Left cardiac atrium (tissue), 4 donors: Measurements from ENCODE around the gene SMURF2. TPM values are rescaled to one million over a fixed set of nuclear protein-coding genes. Genes with fewer than 3 reads are reported as not detected.

Source experiments
- ATAC-seq, 2 donors: fragments of 200-7000 bp; cut with Tn5 transposase; one replicate each; pipeline ENCODE4 v1.9.1; 2020; ENCODE audit warnings: mild to moderate bottlenecking in 2 of 2, moderate library complexity in 2 of 2
- DNase-seq: peaks from one replicate; pipeline ENCODE4 v3.0.0-alpha.2; 2020
- intact Hi-C, 2 donors: fragments of 100-400 bp; cut with DNase I; formaldehyde crosslinking; loops; one replicate each; pipeline versions ENCODE4 v1.14.1 to v1.15.1; 2022 to 2023
- total RNA-seq, 2 donors: library from RNA; stranded (reverse); fragmentation: NEBNext Ultra II Directional; extraction: Animal tissue kit (Norgen Biotek cat#: 25700); gene quantifications; one replicate each; pipeline ENCODE4 v1.2.1, GENCODE V29; 2021
- donor health status: DM: no; HTN: yes; CAD: no.
- donor health status: DM: no; HTN: yes; CAD: no; lungs with severe emphysema.
- donor health status: DM: yes; HTN: yes; CAD: no.
- donor health status: Dilated cardiomyopathy.

Gene SMURF2
- total RNA-seq, 2 donors from 2014 or later: 14.3 to 17.9 TPM

DNA sequence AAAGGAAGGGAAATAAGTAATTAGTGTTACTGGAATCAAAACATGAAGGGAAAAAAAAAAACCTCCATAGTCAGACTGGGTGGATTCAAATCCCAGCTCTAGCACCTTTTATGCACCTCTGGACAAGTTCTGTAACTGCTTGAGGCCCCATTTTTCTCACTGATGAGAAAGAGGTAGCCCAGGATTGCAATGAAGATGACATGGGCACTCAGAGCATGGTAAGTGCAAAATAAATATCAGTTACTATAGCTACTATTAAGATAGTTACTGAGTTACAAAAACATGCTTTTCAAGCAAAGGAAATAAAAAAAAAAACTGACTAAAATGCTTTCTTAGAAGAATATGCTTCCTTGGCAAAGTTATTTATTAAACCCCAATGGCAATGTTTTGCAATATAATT is 96.5 kb downstream of the SMURF2 start:
- ATAC-seq (peak in 1 of 2 donors; percentile 57), DNase-seq (no peak)
- intact Hi-C loops: no loop called here

DNA sequence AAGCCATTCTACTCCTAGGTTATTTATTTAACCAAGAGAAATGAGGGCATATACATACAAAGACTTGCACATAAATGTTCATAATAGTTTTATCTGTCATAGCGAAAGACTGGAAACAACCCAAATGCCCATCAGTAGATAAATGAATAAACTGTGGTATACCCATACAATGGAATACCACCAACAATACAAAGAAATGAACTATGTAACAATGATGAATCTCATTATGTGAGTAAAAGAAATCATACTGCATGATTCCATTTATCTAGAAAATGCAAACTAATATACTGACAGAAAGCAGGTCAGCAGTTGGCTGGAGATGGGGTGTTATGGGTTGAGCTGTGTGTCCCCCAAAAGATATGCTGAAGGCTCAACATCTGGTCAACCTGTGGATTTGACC is 98.0 kb downstream of the SMURF2 start:
- ATAC-seq (no peak), DNase-seq (no peak)
- intact Hi-C loops: no loop called here

DNA sequence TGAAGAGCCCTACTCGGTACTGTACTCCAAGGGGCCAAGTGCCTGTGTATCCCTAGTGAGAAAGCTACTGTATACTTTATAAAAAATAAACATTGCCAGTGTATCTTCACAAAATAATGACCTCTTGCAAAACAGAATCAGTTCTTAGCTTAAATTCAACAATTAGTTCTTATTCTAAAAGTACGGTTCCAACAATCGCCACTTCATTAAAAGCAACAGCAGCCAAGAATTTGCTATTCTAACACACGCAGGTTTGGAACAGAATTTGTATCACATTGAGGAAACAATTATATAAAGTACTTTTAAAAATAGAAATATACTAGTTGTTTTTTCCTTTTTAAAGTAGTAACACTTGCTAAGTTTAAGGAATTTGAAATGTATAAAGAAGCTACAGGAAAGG is 106.8 kb downstream of the SMURF2 start:
- ATAC-seq: no peak
- DNase-seq: no peak
- intact Hi-C loops: no loop called here

DNA sequence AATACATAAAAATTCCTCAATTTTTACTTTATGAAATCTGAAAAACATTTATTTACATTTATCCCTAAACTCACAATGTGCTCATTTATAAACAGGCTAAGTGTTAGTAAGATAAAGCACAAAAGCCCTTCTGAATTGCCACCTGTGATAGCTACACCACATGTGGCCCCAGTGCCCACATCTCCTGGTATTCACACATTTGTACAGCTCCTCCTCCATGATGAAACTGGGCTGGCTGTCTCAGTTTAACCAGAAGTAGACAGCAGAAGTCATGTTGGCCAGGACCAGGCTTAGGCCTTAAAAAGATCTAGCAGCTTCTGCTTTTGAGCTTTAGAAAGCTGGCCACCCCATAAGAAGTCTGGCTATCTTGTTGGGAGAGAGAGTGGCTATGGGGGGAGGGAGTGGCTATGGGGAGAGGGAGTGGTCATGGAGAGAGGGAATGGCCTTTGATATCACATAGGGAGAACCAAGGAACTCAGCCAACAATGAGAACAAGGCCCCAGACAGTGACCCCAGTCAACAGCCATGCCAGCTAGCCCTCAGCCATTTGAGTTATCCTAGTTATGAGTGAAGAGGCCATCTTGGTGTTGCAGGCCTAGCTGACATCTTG is 108.0 kb downstream of the SMURF2 start:
- DNase-seq (no peak), ATAC-seq (no peak)
- intact Hi-C loops: no loop called here

DNA sequence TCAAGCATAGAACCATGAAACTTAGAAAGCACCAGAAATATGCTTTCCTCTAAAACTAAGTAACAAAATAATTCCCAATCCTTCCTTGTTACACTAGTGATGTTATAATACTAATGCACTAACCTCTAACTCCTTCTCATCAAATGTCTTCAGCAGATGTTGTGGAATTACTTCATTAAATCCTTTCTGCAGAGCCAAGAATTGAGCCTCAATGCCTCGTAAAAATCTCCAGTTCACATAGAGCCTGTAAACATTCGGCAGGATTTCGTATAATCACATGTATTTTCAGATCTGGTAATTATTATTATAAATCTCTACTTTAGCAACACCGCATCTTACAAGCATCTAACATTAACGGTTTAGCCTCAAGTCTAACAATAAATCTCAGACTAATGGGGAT is 110.6 kb downstream of the SMURF2 start:
- DNase-seq (no peak), ATAC-seq (no peak)
- intact Hi-C loops: no loop called here

DNA sequence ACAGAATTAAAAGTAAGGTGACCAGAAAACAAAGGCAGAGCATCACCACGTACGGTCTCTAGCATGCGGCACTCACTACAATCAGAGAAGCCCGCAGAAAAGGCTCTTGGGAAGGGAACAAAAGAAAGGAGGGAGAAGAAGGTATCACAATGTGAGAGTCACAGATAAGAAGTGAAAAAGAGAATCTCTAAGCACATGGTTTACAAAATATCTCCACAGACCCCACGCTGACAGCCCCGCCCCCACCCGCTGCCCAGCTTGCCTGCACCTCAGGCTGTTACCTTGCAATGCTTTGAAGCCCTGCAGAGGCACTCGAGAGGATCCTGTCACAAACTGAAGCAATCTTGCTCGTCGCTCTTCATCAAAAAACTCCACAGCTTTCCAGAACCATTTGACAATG is 114.8 kb downstream of the SMURF2 start:
- intact Hi-C loops: loop anchor here in 1 of 2 donors (10.0 kb wide), 1 partner anchor 97 kb away; no protein-coding TSS in a partner anchor
- ATAC-seq (no peak), DNase-seq (no peak)

DNA sequence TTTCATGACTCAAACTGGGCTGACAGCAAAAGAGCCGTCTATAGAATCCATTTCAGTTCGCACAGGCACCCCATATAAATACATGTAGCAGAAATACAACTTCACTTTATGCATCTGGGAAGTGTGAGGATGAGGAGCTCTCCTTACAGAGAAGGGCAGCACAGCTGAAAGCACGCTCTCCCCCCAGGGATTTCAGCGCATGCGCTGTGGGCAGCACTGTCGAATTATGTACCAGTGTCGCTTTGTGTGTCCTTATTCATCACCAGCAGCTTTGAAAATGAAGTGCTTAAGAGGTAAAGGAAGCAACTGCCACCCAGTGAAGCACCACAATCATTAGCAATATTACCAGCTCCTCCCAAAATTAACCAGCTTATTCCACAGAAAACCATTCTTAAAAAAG is 115.4 kb downstream of the SMURF2 start:
- ATAC-seq (no peak), DNase-seq (no peak)
- intact Hi-C loops: loop anchor here in 1 of 2 donors (10.0 kb wide), 1 partner anchor 98 kb away; no protein-coding TSS in a partner anchor

DNA sequence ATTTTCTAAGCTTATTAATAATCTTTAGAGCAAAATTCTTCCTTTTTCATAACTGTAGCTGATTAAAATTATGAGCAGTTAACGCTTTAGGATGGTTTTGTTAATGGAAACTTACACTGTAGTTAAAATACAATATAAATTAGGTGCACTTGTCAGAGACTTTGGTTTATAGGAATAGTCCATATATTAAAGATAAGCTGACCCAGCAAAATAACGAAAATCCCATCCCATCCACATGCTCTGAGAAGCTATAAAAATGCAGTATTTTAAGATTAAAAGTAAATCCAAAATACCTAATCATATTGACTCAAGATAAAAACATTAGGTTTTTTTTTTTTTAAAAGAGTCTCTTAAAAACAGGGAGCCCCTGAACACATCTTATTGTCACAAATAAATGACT is 117.4 kb downstream of the SMURF2 start:
- ATAC-seq: no peak
- no peak for DNase-seq
- intact Hi-C loops: loop anchor here in 1 of 2 donors (10.0 kb wide), 1 partner anchor 100 kb away; no protein-coding TSS in a partner anchor

DNA sequence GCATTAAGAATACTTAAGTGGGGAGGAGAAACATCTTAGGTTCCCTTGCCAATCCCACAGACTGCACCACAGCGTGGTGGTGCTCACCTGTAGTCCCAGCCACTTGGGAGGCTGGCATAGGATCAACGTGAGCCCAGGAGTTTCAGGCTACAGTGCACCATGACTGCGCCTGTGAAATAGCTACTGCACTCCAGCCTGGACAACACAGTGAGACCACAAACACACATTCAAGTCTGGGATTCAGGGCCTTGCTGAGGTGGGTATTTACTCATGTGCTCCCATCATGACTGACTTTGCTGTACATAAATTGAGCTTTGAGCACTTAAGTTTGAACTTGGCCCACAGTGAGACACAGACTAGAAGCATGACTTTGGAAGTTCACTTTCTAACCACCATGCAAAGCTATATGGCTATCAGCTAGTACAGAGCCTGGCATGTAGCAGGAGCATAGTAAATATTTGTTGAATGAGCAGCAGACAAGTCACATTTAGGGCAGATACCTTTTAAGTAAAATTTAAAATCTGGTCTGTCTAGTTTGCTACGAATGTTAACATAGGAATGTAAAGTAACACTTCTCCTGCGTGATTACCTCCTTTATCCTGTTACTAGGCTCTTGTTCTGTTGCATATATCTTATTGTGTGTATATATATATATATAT is 121.9 kb downstream of the SMURF2 start:
- intact Hi-C loops: loop anchor here in 1 of 2 donors (10.0 kb wide), 1 partner anchor 105 kb away; no protein-coding TSS in a partner anchor
- no peak for DNase-seq
- ATAC-seq: no peak

DNA sequence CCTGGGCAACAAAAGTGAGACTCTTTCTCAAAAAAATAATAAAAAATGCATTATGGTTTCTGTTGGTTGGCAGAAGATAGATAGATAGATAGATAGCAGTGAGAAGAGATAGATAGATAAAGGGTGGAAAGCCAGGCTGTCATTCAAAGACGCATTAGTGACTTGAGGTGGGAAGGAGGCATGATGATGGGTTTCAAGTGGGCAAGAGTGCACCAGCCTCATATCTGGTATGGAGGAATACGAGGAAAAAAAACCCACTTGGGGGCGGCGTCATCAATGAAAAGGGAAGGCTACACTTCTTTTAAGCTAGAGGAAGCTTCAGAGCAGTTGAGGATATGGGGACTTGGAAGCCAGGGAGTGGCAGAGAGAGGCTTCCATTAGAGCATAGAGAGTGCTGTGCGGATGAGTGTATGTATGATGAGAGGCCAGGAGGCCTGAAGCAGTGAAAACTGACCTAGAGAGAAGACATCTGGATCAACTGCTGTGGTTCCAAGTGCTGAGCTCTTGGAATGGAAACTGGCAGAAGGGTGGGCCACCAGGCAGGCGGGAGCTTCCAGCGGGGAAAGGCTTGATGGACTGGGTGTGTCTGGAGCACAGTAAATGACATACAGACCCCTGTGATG is 123.5 kb downstream of the SMURF2 start:
- DNase-seq (no peak), ATAC-seq (peak; percentile 44 to 47)
- intact Hi-C loops: no loop called here

DNA sequence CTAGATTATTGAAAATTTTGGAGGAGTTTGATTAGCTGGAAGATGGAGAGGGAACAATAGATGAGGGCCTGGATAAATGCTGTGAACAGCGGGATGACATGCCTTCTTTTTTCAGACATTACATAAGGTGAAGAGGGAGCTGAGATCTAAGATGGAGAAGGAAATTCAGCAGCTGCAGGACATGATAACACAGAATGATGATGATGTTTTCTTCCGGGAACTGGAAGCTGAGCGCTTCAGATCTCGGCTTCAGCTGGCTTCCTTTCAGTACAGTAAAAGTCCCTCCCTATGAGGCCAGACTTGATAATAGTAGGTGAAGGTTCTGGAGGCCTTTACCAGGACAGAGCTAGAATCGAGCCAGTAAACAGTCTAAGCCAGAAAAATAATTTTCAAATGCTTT is 124.6 kb downstream of the SMURF2 start:
- intact Hi-C loops: no loop called here
- DNase-seq: no peak
- peak in 1 of 2 donors; percentile 16 for ATAC-seq

DNA sequence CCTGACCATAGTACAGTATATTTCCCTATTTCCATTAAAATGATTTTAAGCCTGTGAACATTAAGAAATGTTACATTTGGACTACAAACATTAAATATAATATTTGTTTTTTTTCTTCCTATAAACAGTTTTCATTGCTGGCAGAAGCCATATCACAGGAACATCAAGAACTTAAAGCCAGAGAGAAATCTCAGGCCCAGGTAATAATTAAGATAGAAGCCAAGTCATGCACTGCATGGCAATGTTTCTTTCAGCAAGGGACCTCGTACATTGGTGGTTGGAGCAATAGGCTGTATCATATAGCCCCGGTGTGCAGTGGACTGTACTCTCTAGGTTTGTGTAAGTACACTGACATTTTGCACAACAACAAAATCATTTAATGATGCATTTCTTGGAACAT is 125.2 kb downstream of the SMURF2 start:
- intact Hi-C loops: no loop called here
- DNase-seq (no peak), ATAC-seq (no peak)

DNA sequence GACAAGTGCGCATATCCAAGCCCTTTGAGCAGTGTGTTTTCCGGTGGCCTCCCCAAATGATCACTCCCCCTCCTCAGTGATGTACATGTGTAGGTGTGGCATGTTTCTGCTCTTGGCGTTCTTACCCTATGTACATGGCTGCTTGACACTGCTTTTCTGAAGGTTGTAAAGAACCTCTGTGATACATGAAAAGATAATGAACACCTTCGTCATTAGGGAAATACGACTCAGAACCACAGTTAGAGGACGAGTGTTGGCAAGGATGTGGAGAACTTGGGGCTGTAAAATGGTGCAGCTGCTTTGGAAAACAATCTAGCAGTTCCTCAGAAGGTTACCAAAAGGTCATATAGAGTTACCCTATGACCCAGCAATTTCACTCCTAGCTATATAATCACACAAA is 126.8 kb downstream of the SMURF2 start:
- ATAC-seq: no peak
- DNase-seq: no peak
- intact Hi-C loops: no loop called here

DNA sequence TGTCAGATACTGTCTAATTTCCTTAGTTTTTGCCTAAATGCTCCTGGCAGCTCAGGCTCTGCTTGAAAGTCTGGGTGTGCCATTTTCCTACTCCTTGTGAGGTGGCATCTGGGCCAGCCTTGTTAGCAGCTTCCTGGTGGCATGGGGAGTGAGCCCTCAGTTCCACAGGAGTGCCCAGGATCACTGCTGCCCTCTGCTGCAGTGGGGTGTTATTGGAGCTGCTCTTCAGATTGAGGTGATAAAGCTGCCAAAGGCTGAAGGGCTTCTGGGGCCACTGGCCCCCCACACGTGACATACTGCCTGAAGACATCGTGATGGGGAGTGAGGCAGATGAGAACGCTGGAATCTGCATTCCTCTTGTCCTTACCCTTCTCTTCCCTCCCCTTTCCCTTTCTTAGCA is 127.9 kb downstream of the SMURF2 start:
- ATAC-seq (no peak), DNase-seq (no peak)
- intact Hi-C loops: no loop called here

DNA sequence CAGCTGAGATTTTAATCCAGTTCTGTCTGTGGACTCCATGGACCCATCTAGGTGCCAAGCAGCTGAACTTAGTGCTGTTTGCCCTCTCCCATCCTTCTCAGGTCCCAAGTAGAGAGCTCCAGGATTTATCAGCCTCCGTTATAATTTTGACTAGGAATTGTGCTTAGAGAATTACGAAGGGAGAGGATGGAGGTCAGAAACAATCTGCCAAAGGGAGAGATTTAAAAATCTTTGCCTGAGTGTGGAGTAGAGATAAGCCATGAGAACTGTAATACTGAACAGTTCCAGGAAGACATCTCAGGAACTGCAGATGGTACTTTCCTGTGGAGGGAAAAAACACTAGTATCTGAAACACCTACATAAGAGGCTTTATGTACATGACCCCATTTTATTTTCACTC is 128.3 kb downstream of the SMURF2 start:
- ATAC-seq: no peak
- DNase-seq: no peak
- intact Hi-C loops: no loop called here

DNA sequence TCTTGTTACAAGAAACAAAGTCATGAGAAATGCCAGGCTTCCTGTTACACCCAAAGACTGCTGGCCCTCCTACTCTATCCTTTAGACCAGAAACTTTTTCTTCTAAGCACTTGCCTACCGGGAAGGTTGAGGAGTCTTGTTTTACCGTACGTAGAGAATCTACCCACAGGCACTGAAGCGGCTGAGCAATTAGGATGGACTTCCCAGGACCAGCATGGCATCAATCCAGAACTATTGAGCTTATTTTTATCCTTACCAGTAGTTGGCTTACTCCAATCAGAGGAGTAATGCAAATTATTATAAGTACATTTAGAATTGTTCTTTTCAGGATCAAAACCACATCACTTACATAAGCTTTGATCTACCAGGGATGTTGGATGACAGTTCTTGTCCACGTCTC is 129.7 kb downstream of the SMURF2 start:
- DNase-seq (no peak), ATAC-seq (no peak)
- intact Hi-C loops: no loop called here

DNA sequence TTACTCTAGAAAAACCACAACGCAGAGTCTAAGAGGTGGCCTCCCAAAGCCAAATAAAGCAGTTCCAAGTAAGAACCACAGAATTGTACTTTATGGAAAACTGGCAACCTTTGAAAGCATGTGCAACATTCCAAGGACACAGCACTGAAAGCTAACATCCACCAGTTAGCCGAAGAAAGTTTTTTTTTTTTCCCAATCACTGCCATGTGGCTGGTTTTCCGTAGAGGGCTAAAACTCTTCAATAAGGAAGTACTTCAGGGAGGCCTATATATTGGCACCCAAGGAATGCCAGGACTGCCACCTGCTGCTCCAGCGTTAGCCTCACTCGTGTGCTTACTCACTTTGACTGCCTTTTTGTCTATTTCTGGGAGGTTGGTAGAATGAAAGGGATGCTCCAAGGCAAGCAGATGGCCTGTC is 130.1 kb downstream of the SMURF2 start:
- no peak for ATAC-seq
- DNase-seq: no peak
- intact Hi-C loops: no loop called here

DNA sequence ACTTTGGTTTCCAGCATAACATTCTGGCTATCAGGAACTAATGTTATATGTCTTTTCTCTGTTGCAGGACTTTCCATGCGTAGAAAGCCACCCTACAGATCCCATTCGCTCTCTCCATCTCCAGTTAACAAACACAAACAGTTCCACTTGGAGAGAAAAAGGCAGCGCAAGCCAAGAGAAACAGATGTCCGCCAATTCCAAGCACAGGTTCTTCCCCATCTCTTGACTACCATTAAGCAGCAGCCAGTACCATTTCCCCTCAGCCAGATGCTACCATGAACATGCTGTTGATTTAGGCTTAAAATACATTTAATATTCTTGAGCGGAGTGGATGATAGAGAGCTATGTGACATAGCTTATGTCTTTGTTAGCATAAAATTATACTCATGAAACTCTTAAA is 132.9 kb downstream of the SMURF2 start:
- intact Hi-C loops: loop anchor here in 1 of 2 donors (10.0 kb wide), 1 partner anchor 734 kb away; no protein-coding TSS in a partner anchor

DNA sequence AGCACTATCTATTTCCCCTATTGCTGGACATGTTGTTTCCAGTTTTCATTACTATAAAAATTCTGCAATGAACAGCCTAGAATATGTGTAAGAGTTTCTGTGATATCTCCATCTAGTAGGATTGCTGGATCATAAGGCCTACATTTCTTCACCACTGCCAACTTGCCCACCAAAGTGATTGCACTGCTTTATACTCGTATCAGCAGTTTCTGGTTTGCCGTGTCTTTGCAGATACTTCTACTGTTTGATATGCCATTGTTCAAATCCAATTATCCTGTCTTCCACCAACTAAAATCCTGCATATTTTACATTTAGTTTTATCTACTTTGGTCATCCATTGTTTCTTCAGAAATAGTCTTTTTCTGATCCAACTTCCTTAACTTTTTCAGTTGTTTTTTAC is 134.2 kb downstream of the SMURF2 start:
- no peak for ATAC-seq
- intact Hi-C loops: loop anchor here in 1 of 2 donors (10.0 kb wide), 1 partner anchor 733 kb away; no protein-coding TSS in a partner anchor

More for the DNA sequence above, 132.9 kb downstream of the SMURF2 start:
- no peak for DNase-seq
- ATAC-seq: no peak

DNA sequence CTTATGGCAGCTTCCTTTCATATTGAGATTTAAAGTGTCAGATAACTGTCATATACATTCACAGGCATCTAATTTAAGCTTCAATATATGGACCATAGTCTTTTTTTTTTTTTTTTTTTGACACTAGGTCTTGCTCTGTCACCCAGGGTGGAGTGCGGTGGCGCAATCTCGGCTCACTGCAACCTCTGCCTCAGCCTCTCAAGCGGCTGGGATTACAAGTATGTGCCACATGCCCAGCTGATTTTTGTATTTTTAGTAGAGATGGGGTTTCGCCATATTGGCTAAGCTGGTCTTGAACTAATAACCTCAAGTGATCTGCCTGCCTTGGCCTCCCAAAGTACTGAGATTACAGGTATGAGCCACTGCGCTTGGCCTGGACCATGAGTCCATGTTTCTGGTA is 141.7 kb downstream of the SMURF2 start:
- no peak for ATAC-seq
- DNase-seq: no peak
- intact Hi-C loops: loop anchor here in 1 of 2 donors (10.0 kb wide), 1 partner anchor 726 kb away; no protein-coding TSS in a partner anchor

More for the DNA sequence above, 134.2 kb downstream of the SMURF2 start:
- no peak for DNase-seq
